Esophagus squamous epithelium (tissue), 5 donors: Measurements from ENCODE around the gene NUPR1. TPM values are rescaled to one million over a fixed set of nuclear protein-coding genes. Genes with fewer than 3 reads are reported as not detected.

Source experiments
- DNase-seq: peaks from one replicate; lab custom pipeline; 2025; lab: John Stamatoyannopoulos, UW
- H3K27ac ChIP-seq, 4 donors: fragments of 200-600 bp; sonication (generic); one replicate each; pipeline ENCODE4 v1.5.1; 2016 to 2019; ENCODE audit warnings: mild to moderate bottlenecking in 1 of 4
- H3K27me3 ChIP-seq, 4 donors: fragments of 200-600 bp; sonication (generic); 1 replicate in 3 of 4; 2 replicates in 1 of 4; pipeline versions ENCODE4 v1.5.1 to v1.6.0; 2017 to 2021; ENCODE audit warnings: antibody characterized with exemption in 1 of 4
- H3K36me3 ChIP-seq, 3 donors: fragments of 200-600 bp; sonication (generic); one replicate each; pipeline ENCODE4 v1.5.1; 2016 to 2019
- H3K4me1 ChIP-seq, 3 donors: fragments of 200-600 bp; sonication (generic); one replicate each; pipeline ENCODE4 v1.5.1; 2017 to 2019
- H3K4me3 ChIP-seq, 4 donors: fragments of 200-600 bp; sonication (generic); 1 replicate in 3 of 4; 2 replicates in 1 of 4; pipeline ENCODE4 v1.5.1; 2016 to 2019; ENCODE audit warnings: mild to moderate bottlenecking in 2 of 4, moderate library complexity in 1 of 4
- H3K9me3 ChIP-seq, 3 donors: fragments of 200-600 bp; sonication (generic); one replicate each; pipeline ENCODE4 v1.5.1; 2016 to 2019
- CTCF ChIP-seq, 6 experiments: fragments of 450-650 bp in 4 of 6; fragments of 200-600 bp in 2 of 6; sonication (generic) in 2 of 6; IDR thresholded peaks; one replicate each; pipeline ENCODE4 v1.5.1; 2016 to 2019; ENCODE audit warnings: antibody characterized with exemption in 6 of 6, mild to moderate bottlenecking in 4 of 6, moderate library complexity in 4 of 6
- POLR2A ChIP-seq, 4 donors: fragments of 450-650 bp; IDR thresholded peaks; one replicate each; pipeline ENCODE4 v1.6.1; 2017; ENCODE audit warnings: antibody characterized with exemption in 4 of 4, mild to moderate bottlenecking in 4 of 4, moderate library complexity in 3 of 4
- WGBS, 2 donors: methylation state at CpG; one replicate each; pipeline ENCODE4 v1.1.5; 2018; 5-methylcytosine and 5-hydroxymethylcytosine counted together
- intact Hi-C: fragments of 100-400 bp; cut with DNase I; formaldehyde crosslinking; loops from one replicate; pipeline ENCODE4 v1.15.0; 2022
- total RNA-seq, 4 donors: library from RNA; depleted of rRNA; stranded (reverse); fragments of >200 nt; gene quantifications; one replicate each; pipeline ENCODE4 v1.1.0, GENCODE V29; 2016
- donor health status: DM: yes; HTN: yes; CAD: no.

NUPR1 gene
- total RNA-seq: 10 to 100 TPM in 3 of 4 donors, 1 to 10 TPM in 1; 5.2 to 21.4 (median 15.0) TPM

GRCh38 chr16:28538733-28539596 lies at the start of gene NUPR1:
Gene NUPR1, minus strand, starts transcription at chr16:28538974. Its CDS starts 67 bp downstream, at chr16:28538907.
- 23 to 25% methylated on average over 16 to 19 of the region's 22 CpGs for WGBS, 2 donors
- Histone ChIP-seq H3K4me1 (peaks cover 4 to 72% (median 32%) of the 10 kb centered on the region in 3 donors), H3K9me3 (no peaks in the 10 kb centered on the region), H3K27ac (peak within 1 kb of the TSS; percentile 90 to 98 (median 96)), H3K4me3 (peak within 1 kb of the TSS; percentile 45 to 76 (median 55)), H3K27me3 (no peaks in the 10 kb centered on the region), H3K36me3 (peaks cover 0 to 13% (median 0%) of the 10 kb centered on the region in 3 donors)
- peak; percentile 34 for DNase-seq
- TF ChIP-seq POLR2A (IDR thresholded peaks at IDR 0.05) (peak in 3 of 4 donors; percentile 52 to 86 (median 85)), CTCF (IDR thresholded peaks at IDR 0.05) (no peak)
- intact Hi-C loops: no loop called here

DNA sequence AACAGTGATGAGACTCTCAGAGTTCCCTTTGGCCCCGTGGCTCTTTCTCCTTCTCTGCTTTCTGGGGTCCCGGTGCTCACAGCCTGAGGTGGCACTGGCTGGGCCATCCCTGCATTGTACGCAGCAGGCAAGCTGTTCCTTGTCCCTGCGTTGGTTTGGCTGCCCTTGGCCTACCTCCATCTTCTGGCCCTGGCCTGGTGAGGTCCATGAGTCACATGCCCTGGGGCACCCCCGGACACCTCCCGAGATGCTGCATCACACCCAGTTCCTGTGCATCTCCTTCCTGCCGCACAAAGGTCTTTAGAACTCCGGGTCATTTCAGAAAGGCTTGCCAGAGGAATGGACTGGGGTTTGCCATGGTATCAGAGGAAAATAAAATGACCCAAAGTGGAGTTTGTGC lies 48.6 kb upstream of the NUPR1 start:
- WGBS, 2 donors: 61 to 71% methylated on average over 7 to 8 of the region's 8 CpGs
- Histone ChIP-seq H3K9me3 (no peaks in the 10 kb centered on the region), H3K27me3 (no peaks in the 10 kb centered on the region), H3K4me1 (no peaks in the 10 kb centered on the region), H3K36me3 (peaks cover 15 to 100% (median 27%) of the 10 kb centered on the region in 3 donors), H3K4me3 (no peak overlapping the region), H3K27ac (no peak overlapping the region)
- TF ChIP-seq POLR2A (IDR thresholded peaks at IDR 0.05) (no peak), CTCF (IDR thresholded peaks at IDR 0.05) (no peak)
- no peak for DNase-seq
- intact Hi-C loops: no loop called here

DNA sequence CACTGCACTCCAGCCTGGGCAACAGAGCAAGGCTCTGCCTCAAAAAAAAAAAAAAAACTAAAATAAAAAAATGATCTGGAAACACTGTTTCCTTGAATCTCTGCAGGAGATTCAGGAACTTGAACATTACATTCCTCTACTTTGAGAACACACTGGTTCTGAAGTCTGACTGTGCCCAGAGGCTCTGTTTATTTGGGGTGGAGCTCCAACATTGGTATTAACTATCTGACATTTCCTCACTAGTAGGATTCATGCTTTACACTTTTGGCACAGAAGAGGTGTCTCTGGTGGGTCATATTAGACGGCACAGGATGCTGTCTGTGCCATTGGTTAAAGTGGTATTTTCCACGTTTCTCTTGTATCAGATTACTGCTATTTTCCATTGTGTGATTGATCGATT lies 47.7 kb upstream of the NUPR1 start:
- H3K27ac ChIP-seq: no peak overlapping the region
- no peaks in the 10 kb centered on the region for H3K9me3 ChIP-seq
- TF ChIP-seq CTCF (IDR thresholded peaks at IDR 0.05): no peak
- TF ChIP-seq POLR2A (IDR thresholded peaks at IDR 0.05): no peak
- H3K36me3 ChIP-seq: peaks cover 15 to 100% (median 34%) of the 10 kb centered on the region in 3 donors
- no peaks in the 10 kb centered on the region for H3K27me3 ChIP-seq
- no peak overlapping the region for H3K4me3 ChIP-seq
- H3K4me1 ChIP-seq: no peaks in the 10 kb centered on the region
- DNase-seq: no peak
- intact Hi-C loops: no loop called here
- WGBS, 2 donors: 86 to 91% methylated on average over 3 of the region's 3 CpGs

DNA sequence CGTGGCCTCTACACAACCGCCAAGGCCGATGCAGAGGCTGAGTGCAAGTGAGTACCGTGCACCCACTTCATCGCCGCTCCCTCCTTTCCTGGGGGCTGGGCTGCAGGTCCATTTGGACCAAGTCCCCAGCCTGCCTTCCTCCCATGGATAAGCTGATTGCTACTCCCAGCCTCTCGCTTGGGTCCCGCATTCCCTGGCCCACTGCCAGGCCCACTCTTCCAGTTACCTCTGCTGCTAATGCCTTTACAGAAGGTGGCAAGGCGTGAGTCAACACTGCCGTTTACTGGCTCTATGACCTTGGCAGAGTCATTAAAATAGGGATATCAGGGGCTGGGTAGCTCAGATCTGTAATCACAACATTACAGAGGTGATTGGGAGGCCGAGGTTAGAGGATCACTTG lies 46.9 kb upstream of the NUPR1 start:
- WGBS, 2 donors: 91 to 95% methylated on average over 8 to 9 of the region's 11 CpGs
- Histone ChIP-seq H3K9me3 (no peaks in the 10 kb centered on the region), H3K27ac (no peak overlapping the region), H3K4me3 (no peak overlapping the region), H3K36me3 (peaks cover 10 to 100% (median 29%) of the 10 kb centered on the region in 3 donors), H3K27me3 (no peaks in the 10 kb centered on the region), H3K4me1 (no peaks in the 10 kb centered on the region)
- intact Hi-C loops: no loop called here
- TF ChIP-seq CTCF (IDR thresholded peaks at IDR 0.05): no peak
- no peak for TF ChIP-seq POLR2A (IDR thresholded peaks at IDR 0.05)
- DNase-seq: no peak

GRCh38 chr16:28580726-28581315 lies 42.0 kb upstream of the NUPR1 start:
- no peak for DNase-seq
- no peaks in the 10 kb centered on the region for H3K9me3 ChIP-seq
- intact Hi-C loops: no loop called here
- WGBS, 2 donors: 97 to 98% methylated on average over 13 to 15 of the region's 15 CpGs
- no peaks in the 10 kb centered on the region for H3K4me1 ChIP-seq
- no peaks in the 10 kb centered on the region for H3K27me3 ChIP-seq
- H3K36me3 ChIP-seq: peaks cover 0 to 57% (median 15%) of the 10 kb centered on the region in 3 donors
- no peak overlapping the region for H3K27ac ChIP-seq
- no peak for TF ChIP-seq POLR2A (IDR thresholded peaks at IDR 0.05)
- no peak for TF ChIP-seq CTCF (IDR thresholded peaks at IDR 0.05)
- H3K4me3 ChIP-seq: no peak overlapping the region
